T-helper 2 cell treated with Interferon-gamma antibody and Interleukin-4, amounts not matched to agents 100 ng/mL and 5 ng/mL, for 36 hours (primary cell): Measurements from ENCODE around the gene NTNG2. TPM values are rescaled to one million over a fixed set of nuclear protein-coding genes. Genes with fewer than 3 reads are reported as not detected.

ENCODE experiments used
- intact Hi-C: fragments of 100-400 bp; cut with micrococcal nuclease; formaldehyde crosslinking; loops from one replicate; pipeline ENCODE4 v1.15.1; 2023
- total RNA-seq: library from RNA; stranded (reverse); gene quantifications from 2 replicates; pipeline ENCODE4 v1.2.3, GENCODE V29; 2022

Gene NTNG2
- total RNA-seq, 1 donor from 2014 or later, result 5.2 TPM

GRCh38 chr9:132233138-132233537 lies 71.3 kb downstream of the NTNG2 start:
- intact Hi-C loops, result no loop called here

- intact Hi-C loops, result no loop called here
Observed at GRCh38 chr9:132234535-132234934, 72.7 kb downstream of the NTNG2 start.

- intact Hi-C loops, result no loop called here
Observed at GRCh38 chr9:132235125-132235524, 73.3 kb downstream of the NTNG2 start.

GRCh38 chr9:132235894-132236661 lies 74.2 kb downstream of the NTNG2 start:
- intact Hi-C loops, result loop anchor here (1.0 to 2.0 kb wide), 3 partner anchors 66 to 481 kb away; no protein-coding TSS in a partner anchor

GRCh38 chr9:132236662-132237311 lies 74.9 kb downstream of the NTNG2 start:
- intact Hi-C loops, result loop anchor here (1.0 to 2.0 kb wide), 3 partner anchors 66 to 482 kb away; no protein-coding TSS in a partner anchor

- intact Hi-C loops, result loop anchor here (2.0 kb wide), 1 partner anchor 483 kb away; no protein-coding TSS in a partner anchor
Observed at GRCh38 chr9:132237481-132237880, 75.6 kb downstream of the NTNG2 start.

GRCh38 chr9:132238026-132238972 lies 76.4 kb downstream of the NTNG2 start:
- intact Hi-C loops, result no loop called here

- intact Hi-C loops, result no loop called here
Observed at GRCh38 chr9:132238992-132239391, 77.1 kb downstream of the NTNG2 start.

GRCh38 chr9:132239518-132239917 lies 77.7 kb downstream of the NTNG2 start:
- intact Hi-C loops, result no loop called here

GRCh38 chr9:132239999-132240840 lies 78.4 kb downstream of the NTNG2 start:
- intact Hi-C loops, result no loop called here

- intact Hi-C loops, result loop anchor here (1.0 kb wide), 3 partner anchors 109 to 162 kb away; partner anchors contain the start of gene MED27
Observed at GRCh38 chr9:132240841-132241482, 79.1 kb downstream of the NTNG2 start.

- intact Hi-C loops, result loop anchor here (1.0 kb wide), 3 partner anchors 109 to 162 kb away; partner anchors contain the start of gene MED27
Observed at GRCh38 chr9:132241483-132241839, 79.6 kb downstream of the NTNG2 start.

- intact Hi-C loops, result loop anchor here (1.0 kb wide), 3 partner anchors 108 to 163 kb away; partner anchors contain the start of gene MED27
Observed at GRCh38 chr9:132241840-132242620, 80.2 kb downstream of the NTNG2 start.

- intact Hi-C loops, result no loop called here
Observed at GRCh38 chr9:132242621-132243155, 80.8 kb downstream of the NTNG2 start.

GRCh38 chr9:132243156-132244074 lies 81.6 kb downstream of the NTNG2 start:
- intact Hi-C loops, result no loop called here

GRCh38 chr9:132244582-132245455 lies 83.0 kb downstream of the NTNG2 start:
- intact Hi-C loops, result no loop called here

- intact Hi-C loops, result no loop called here
Observed at GRCh38 chr9:132245465-132245864, 83.6 kb downstream of the NTNG2 start.
